Stomach (tissue), 9 donors: ENCODE data around the gene POLD2. TPM values are rescaled to one million over a fixed set of nuclear protein-coding genes. Genes with fewer than 3 reads are reported as not detected.

Source experiments
- DNase-seq, 2 donors: peaks; one replicate each; pipeline versions ENCODE4 v3.0.0 to v3.0.0-alpha.2; 2013 to 2019
- H3K27ac ChIP-seq, 5 donors: fragments of 200-600 bp in 4 of 5; sonication (generic) in 4 of 5; one replicate each; pipeline ENCODE4 v1.5.1; 2013 to 2019; ENCODE audit warnings: mild to moderate bottlenecking in 1 of 5, moderate library complexity in 1 of 5
- H3K27me3 ChIP-seq, 3 donors: fragments of 200-600 bp; sonication (generic); one replicate each; pipeline ENCODE4 v1.5.1; 2017 to 2019; ENCODE audit warnings: mixed run types in 1 of 3
- H3K36me3 ChIP-seq, 4 donors: fragments of 200-600 bp; sonication (generic); 1 replicate in 3 of 4; 2 replicates in 1 of 4; pipeline ENCODE4 v1.5.1; 2016 to 2019
- H3K4me1 ChIP-seq, 4 donors: fragments of 200-600 bp; sonication (generic); one replicate each; pipeline ENCODE4 v1.5.1; 2016 to 2019
- H3K4me3 ChIP-seq, 4 donors: fragments of 200-600 bp; sonication (generic) in 3 of 4; one replicate each; pipeline ENCODE4 v1.5.1; 2016 to 2019; ENCODE audit warnings: mild to moderate bottlenecking in 1 of 4
- H3K9me3 ChIP-seq, 4 donors: fragments of 200-600 bp; sonication (generic); one replicate each; pipeline ENCODE4 v1.5.1; 2016 to 2019
- EP300 ChIP-seq: sonication (generic); formaldehyde crosslinking; IDR thresholded peaks from one replicate; pipeline ENCODE4 v1.6.1; 2017; ENCODE audit warnings: antibody characterized with exemption
- POLR2A ChIP-seq, 4 donors: fragments of 450-650 bp; IDR thresholded peaks; one replicate each; pipeline ENCODE4 v1.6.1; 2016; ENCODE audit warnings: antibody characterized with exemption in 4 of 4, control low read depth in 2 of 4, mild to moderate bottlenecking in 1 of 4, moderate library complexity in 1 of 4
- POLR2AphosphoS5 ChIP-seq, 3 donors: sonication (generic); formaldehyde crosslinking; IDR thresholded peaks; one replicate each; pipeline ENCODE4 v1.6.1; 2016; ENCODE audit warnings: antibody characterized with exemption in 3 of 3
- WGBS, 5 donors: extraction: QIAGEN DNeasy Blood & Tissue Kit in 3 of 5; methylation state at CpG; one replicate each; pipeline versions ENCODE4 v1.1.5 to v1.1.7; 2013 to 2018; 5-methylcytosine and 5-hydroxymethylcytosine counted together
- intact Hi-C: fragments of 100-400 bp; cut with DNase I; formaldehyde crosslinking; loops from one replicate; pipeline ENCODE4 v1.15.1; 2023; ENCODE audit warnings: low total_unique reads
- polyA plus RNA-seq, 3 donors: library from polyadenylated mRNA; stranded (reverse); fragments of 200-250 nt; gene quantifications; one replicate each; pipeline ENCODE4 v1.2.3, GENCODE V29; 2013
- total RNA-seq, 5 donors: library from RNA; depleted of rRNA; stranded (reverse); fragments of >200 nt; gene quantifications; one replicate each; pipeline versions ENCODE4 v1.1.0 to v1.2.3, GENCODE V29; 2014 to 2016
- TF ChIP-seq, protein P1 (sequence below), 7 experiments: fragments of 450-650 bp in 4 of 7; fragments of 200-600 bp in 3 of 7; sonication (generic) in 3 of 7; IDR thresholded peaks; one replicate each; pipeline ENCODE4 v1.5.1; 2016 to 2019; ENCODE audit warnings: antibody characterized with exemption in 7 of 7, control low read depth in 2 of 7, mild to moderate bottlenecking in 1 of 7
- donor health status: healthy with polysubstance abuse.
- donor health status: Bipolar disorder and iron deficiency.
- donor health status: healthy.

Gene POLD2
- total and polyA plus RNA-seq, 8 donors, result 19.8 to 91.2 (median 62.3) TPM

DNA sequence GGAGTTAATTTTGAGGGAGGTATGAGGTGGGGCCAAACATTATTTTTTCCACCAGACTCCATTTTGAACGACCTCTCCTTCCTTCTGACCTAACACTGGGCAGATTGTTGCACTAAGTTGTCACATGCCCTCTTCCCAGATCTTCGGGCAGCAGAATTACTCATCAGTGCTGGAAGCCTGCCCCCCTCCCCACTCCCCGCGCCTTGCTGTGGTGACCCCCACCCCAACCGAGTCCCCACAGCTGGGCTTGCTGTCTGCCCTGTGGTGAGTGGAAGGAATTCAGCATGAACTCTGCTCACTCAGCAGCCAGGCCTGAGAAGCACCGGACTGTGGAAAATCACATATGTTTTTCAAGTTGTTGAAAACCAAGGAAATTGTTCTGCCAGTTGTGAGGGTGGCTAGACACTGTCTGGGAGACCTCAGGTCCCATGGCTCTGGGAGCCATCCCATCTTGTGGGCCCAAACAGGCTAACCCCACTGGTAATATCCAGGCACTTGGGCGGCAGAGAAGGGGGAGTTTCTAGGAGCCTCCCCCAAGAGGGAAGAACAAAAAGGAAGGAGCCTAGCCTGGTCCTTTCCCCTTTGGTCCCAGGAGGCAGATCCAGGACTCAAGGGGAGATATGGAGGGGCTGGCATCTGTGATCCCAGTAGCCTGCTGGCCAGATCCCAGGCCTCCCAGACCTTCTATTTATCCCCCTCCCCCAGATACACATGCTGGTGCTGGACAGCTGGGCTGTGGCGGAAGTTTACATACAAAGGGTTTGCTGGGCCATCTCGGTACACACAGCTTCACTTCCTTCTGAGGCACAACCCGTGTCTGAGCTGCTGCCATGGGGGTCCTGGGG, 22.7 kb downstream of the POLD2 start:
- H3K36me3 ChIP-seq, result no peaks in the 10 kb centered on the region
- H3K4me3 ChIP-seq, result no peak overlapping the region
- H3K9me3 ChIP-seq, result no peaks in the 10 kb centered on the region
- WGBS, 5 donors, result 50 to 70% (median 51%) methylated on average over 9 to 10 of the region's 10 CpGs
- peak overlapping the region; percentile 19 to 93 (median 88) for H3K27ac ChIP-seq
- intact Hi-C loops, result no loop called here
- TF ChIP-seq EP300, result no peak
- no peak for TF ChIP-seq POLR2A (IDR thresholded peaks at IDR 0.05)
- TF ChIP-seq POLR2AphosphoS5 (IDR thresholded peaks at IDR 0.05), result no peak
- TF ChIP-seq, protein P1, sequence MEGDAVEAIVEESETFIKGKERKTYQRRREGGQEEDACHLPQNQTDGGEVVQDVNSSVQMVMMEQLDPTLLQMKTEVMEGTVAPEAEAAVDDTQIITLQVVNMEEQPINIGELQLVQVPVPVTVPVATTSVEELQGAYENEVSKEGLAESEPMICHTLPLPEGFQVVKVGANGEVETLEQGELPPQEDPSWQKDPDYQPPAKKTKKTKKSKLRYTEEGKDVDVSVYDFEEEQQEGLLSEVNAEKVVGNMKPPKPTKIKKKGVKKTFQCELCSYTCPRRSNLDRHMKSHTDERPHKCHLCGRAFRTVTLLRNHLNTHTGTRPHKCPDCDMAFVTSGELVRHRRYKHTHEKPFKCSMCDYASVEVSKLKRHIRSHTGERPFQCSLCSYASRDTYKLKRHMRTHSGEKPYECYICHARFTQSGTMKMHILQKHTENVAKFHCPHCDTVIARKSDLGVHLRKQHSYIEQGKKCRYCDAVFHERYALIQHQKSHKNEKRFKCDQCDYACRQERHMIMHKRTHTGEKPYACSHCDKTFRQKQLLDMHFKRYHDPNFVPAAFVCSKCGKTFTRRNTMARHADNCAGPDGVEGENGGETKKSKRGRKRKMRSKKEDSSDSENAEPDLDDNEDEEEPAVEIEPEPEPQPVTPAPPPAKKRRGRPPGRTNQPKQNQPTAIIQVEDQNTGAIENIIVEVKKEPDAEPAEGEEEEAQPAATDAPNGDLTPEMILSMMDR (IDR thresholded peaks at IDR 0.05), result no peak
- peak in 1 of 2 donors; percentile 57 for DNase-seq
- peaks cover under 1 to 29% (median 18%) of the 10 kb centered on the region in 4 donors for H3K4me1 ChIP-seq
- H3K27me3 ChIP-seq, result peaks cover 0 to 30% (median 28%) of the 10 kb centered on the region in 3 donors

DNA sequence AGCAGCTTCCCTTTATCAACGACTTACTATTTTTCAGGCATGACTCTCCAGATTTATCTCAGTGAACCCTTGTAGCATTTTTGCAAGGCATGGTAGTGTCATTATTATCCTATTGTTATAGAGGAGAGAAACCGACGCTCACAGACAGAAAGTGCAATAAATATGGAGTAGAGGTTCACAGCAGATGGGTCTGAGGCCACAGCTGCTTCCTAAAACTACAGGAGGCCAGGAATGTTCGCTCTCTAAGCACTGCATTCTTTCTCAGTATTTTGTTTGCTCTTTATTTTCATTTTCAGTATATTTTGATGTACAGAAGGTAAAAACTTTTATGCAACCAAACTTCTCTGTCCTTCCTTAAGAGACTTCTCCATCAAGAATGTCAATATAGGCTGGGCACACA, 23.7 kb downstream of the POLD2 start:
- WGBS, 5 donors, result 60 to 72% (median 69%) methylated on average over 4 of the region's 4 CpGs
- H3K36me3 ChIP-seq, result no peaks in the 10 kb centered on the region
- no peak overlapping the region for H3K4me3 ChIP-seq
- TF ChIP-seq POLR2AphosphoS5 (IDR thresholded peaks at IDR 0.05), result no peak
- TF ChIP-seq, protein P1 (IDR thresholded peaks at IDR 0.05), result no peak
- no peak for TF ChIP-seq EP300
- TF ChIP-seq POLR2A (IDR thresholded peaks at IDR 0.05), result no peak
- H3K9me3 ChIP-seq, result no peaks in the 10 kb centered on the region
- intact Hi-C loops, result no loop called here
- DNase-seq, result no peak
- H3K4me1 ChIP-seq, result peaks cover 0 to 28% (median 11%) of the 10 kb centered on the region in 4 donors
- peak overlapping the region in 1 of 5 donors; percentile 93 for H3K27ac ChIP-seq
- H3K27me3 ChIP-seq, result peaks cover 0 to 20% (median 18%) of the 10 kb centered on the region in 3 donors

DNA sequence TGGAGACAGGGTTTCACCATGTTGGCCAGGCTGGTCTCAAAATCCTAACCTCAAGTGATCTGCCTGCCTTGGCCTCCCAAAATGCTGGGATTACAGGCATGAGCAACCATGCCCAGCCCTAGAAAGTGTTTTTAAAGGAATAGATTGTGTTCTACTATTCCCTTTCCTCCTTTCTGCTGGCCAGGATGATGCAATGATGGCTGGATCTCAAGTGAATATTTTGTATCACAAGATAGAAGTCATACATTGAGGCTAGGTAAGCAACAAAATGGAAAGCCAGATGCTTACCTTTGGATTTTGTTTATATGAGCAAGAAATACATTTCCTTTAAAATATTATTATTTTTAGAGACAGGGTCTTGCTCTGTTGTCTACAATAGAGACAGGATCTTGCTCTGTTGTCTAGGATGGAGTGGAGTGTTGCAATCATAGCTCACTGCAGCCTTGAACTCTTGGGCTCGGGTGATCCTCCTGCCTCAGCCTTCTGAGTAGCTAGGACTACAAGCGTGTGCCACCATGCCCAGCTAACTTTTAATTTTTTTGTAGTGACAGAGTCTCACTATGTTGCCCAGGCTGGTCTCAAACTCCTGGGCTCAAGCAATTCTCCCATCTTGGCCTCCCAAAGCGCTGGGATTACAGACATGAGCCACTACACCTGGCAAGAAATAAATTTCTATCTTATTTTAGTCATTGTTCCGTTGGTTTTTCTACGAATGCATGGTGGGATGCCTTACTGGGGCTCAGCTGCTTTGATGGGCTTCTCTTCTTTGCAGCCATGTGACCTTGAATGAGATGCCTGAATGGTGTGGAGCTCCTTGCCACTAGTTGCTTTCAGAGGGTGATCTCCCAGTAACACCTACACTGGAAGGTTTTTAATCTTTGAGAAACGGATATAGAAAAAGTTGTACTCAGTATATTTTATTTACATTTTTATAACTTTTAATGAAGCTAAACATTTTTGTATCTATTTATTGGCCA, 25.0 kb downstream of the POLD2 start:
- DNase-seq, result no peak
- H3K36me3 ChIP-seq, result no peaks in the 10 kb centered on the region
- H3K27me3 ChIP-seq, result peaks cover 0 to 8% (median 7%) of the 10 kb centered on the region in 3 donors
- no peaks in the 10 kb centered on the region for H3K9me3 ChIP-seq
- WGBS, 5 donors, result 85 to 91% (median 86%) methylated on average over 6 of the region's 6 CpGs
- intact Hi-C loops, result no loop called here
- TF ChIP-seq EP300 (no peak), POLR2A (IDR thresholded peaks at IDR 0.05) (no peak), POLR2AphosphoS5 (IDR thresholded peaks at IDR 0.05) (no peak)
- TF ChIP-seq, protein P1 (IDR thresholded peaks at IDR 0.05), result no peak
- peaks cover 0 to 19% (median 5%) of the 10 kb centered on the region in 4 donors for H3K4me1 ChIP-seq
- H3K27ac ChIP-seq, result no peak overlapping the region
- H3K4me3 ChIP-seq, result no peak overlapping the region
